Endothelial cell of umbilical vein (primary cell): Measurements from ENCODE around the gene POLR1C. TPM values are rescaled to one million over a fixed set of nuclear protein-coding genes. Genes with fewer than 3 reads are reported as not detected.

ENCODE experiments used
- BruUV-seq: library from RNA; stranded (reverse); fragments of 400-500 nt; replicated peaks from 2 replicates; lab custom pipeline; 2021; lab: Mats Ljungman, UMichigan
- CTCF ChIA-PET: fragments of 300-600, 350-600 bp; sonication (Branson Sonifier 250); formaldehyde crosslinking; loops from one replicate; lab custom pipeline; 2021; ENCODE audit warnings: antibody characterized with exemption, inconsistent platforms; lab: Charles Lee
- POLR2A ChIA-PET: fragments of 300-600, 350-600 bp; sonication (Branson Sonifier 250); formaldehyde crosslinking; loops from one replicate; lab custom pipeline; 2021; ENCODE audit warnings: antibody characterized with exemption, inconsistent platforms; lab: Charles Lee
- DNase-seq: peaks from one replicate; pipeline ENCODE4 v3.0.0-alpha.2; 2011; ENCODE audit warnings: low read depth, low spot score
- FAIRE-seq: peaks from 2 replicates; lab custom pipeline; 2011; peaks lifted over from hg19 to GRCh38; lab: Jason Lieb, UNC
- H2AFZ ChIP-seq: 2 replicates; pipeline ENCODE4 v1.6.0; 2012; ENCODE audit warnings: low read depth, low read length, control low read depth, inconsistent platforms
- H3K27ac ChIP-seq: 2 replicates; pipeline ENCODE4 v1.5.1; 2011; ENCODE audit warnings: low read depth, mild to moderate bottlenecking, control low read depth, low read length, moderate library complexity; ENCODE audit not compliant: insufficient read depth
- H3K27me3 ChIP-seq, 2 experiments: 2 replicates each; pipeline versions ENCODE4 v1.6.0 to v1.6.1; 2011; ENCODE audit warnings: low read length in 2 of 2, mixed read lengths in 1 of 2; ENCODE audit not compliant: control insufficient read depth in 2 of 2, insufficient read depth in 2 of 2
- H3K36me3 ChIP-seq, 2 experiments: 2 replicates in 1 of 2; 3 replicates in 1 of 2; pipeline ENCODE4 v1.5.1; 2011; ENCODE audit warnings: low read length in 2 of 2, mild to moderate bottlenecking in 1 of 2, moderate library complexity in 1 of 2; ENCODE audit not compliant: control insufficient read depth in 2 of 2, insufficient read depth in 2 of 2; ENCODE audit errors: extremely low read depth in 1 of 2
- H3K4me1 ChIP-seq: 3 replicates; pipeline ENCODE4 v1.5.1; 2011; ENCODE audit warnings: mild to moderate bottlenecking, low read length; ENCODE audit not compliant: control insufficient read depth, insufficient read depth; ENCODE audit errors: extremely low read depth
- H3K4me2 ChIP-seq: 2 replicates; pipeline ENCODE4 v1.6.1; 2011; ENCODE audit warnings: low read length, control low read depth, mixed read lengths; ENCODE audit not compliant: insufficient read depth
- H3K4me3 ChIP-seq, 3 experiments: fragments of 200-600 bp in 1 of 3; sonication (generic), shearing (Covaris generic) in 1 of 3; replicated peaks in 1 of 3; 2 replicates each; pipeline ENCODE4 v1.5.1; 2011 to 2016; ENCODE audit warnings: control low read depth in 3 of 3, low read length in 3 of 3, mild to moderate bottlenecking in 2 of 3, inconsistent platforms in 1 of 3, low read depth in 1 of 3, moderate library complexity in 1 of 3; ENCODE audit not compliant: insufficient read depth in 1 of 3
- H3K79me2 ChIP-seq: 2 replicates; pipeline ENCODE4 v1.6.0; 2012; ENCODE audit warnings: low read length, inconsistent platforms; ENCODE audit not compliant: control insufficient read depth, insufficient read depth
- H3K9ac ChIP-seq: replicated peaks from 2 replicates; pipeline ENCODE3; 2011; ENCODE audit warnings: low read length, control low read depth; ENCODE audit not compliant: insufficient read depth; ENCODE audit errors: extremely low read depth
- H3K9me1 ChIP-seq: replicated peaks from 3 replicates; pipeline ENCODE4 v1.6.0; 2011; ENCODE audit warnings: mild to moderate bottlenecking, low read length; ENCODE audit not compliant: control insufficient read depth, insufficient read depth; ENCODE audit errors: extremely low read depth
- H3K9me3 ChIP-seq: replicated peaks from 2 replicates; pipeline ENCODE4 v1.5.1; 2012; ENCODE audit warnings: low read length, inconsistent platforms; ENCODE audit not compliant: control insufficient read depth, insufficient read depth
- H4K20me1 ChIP-seq: replicated peaks from 2 replicates; pipeline ENCODE3; 2011; ENCODE audit warnings: mild to moderate bottlenecking, low read length; ENCODE audit not compliant: control insufficient read depth, insufficient read depth; ENCODE audit errors: extremely low read depth
- CTCF ChIP-seq, 2 donors: IDR thresholded peaks; 1 replicate in 1 of 2; 2 replicates in 1 of 2; pipeline ENCODE4 v1.5.1; 2011; ENCODE audit warnings: low read length in 2 of 2, mild to moderate bottlenecking in 2 of 2, moderate library complexity in 2 of 2, control low read depth in 1 of 2, inconsistent platforms in 1 of 2, low read depth in 1 of 2; ENCODE audit not compliant: insufficient read depth in 1 of 2; ENCODE audit errors: extremely low read depth in 1 of 2
- EZH2 ChIP-seq: IDR thresholded peaks from 2 replicates; pipeline ENCODE4 v1.6.1; 2012; ENCODE audit warnings: borderline replicate concordance, low read depth, mild to moderate bottlenecking, moderate library complexity, low read length, inconsistent platforms; ENCODE audit not compliant: severe bottlenecking
- FOS ChIP-seq: IDR thresholded peaks from 2 replicates; pipeline ENCODE4 v1.6.1; 2011; ENCODE audit warnings: mild to moderate bottlenecking, low read length, moderate library complexity, borderline replicate concordance; ENCODE audit not compliant: insufficient read depth
- GATA2 ChIP-seq: IDR thresholded peaks from 2 replicates; pipeline ENCODE4 v1.7.0; 2011; ENCODE audit warnings: low read depth, mild to moderate bottlenecking, moderate library complexity, mixed read lengths, low read length; ENCODE audit not compliant: insufficient read length, insufficient read depth
- JUN ChIP-seq: IDR thresholded peaks from 2 replicates; pipeline ENCODE4 v1.6.1; 2011; ENCODE audit warnings: borderline replicate concordance, low read depth; ENCODE audit not compliant: insufficient read length, insufficient read depth
- MAX ChIP-seq: IDR thresholded peaks from 2 replicates; pipeline ENCODE4 v1.6.1; 2011; ENCODE audit not compliant: insufficient read depth, insufficient read length
- MYC ChIP-seq: IDR thresholded peaks from one replicate; pipeline ENCODE4 v1.6.1; 2011; ENCODE audit warnings: mild to moderate bottlenecking, low read depth, low read length
- POLR2A ChIP-seq: IDR thresholded peaks from 2 replicates; pipeline ENCODE4 v1.6.1; 2012; ENCODE audit warnings: low read depth, mild to moderate bottlenecking, control low read depth, low read length
- POLR2AphosphoS5 ChIP-seq: IDR thresholded peaks from 2 replicates; pipeline ENCODE4 v1.6.1; 2012; ENCODE audit warnings: low read depth, mild to moderate bottlenecking, control low read depth, low read length, moderate library complexity; ENCODE audit not compliant: insufficient read depth
- dilution Hi-C: fragments of 300-500 bp; cut with MboI; formaldehyde crosslinking; loops from one replicate; pipeline ENCODE4 v1.15.0; 2019; ENCODE audit warnings: low sequenced_read_pairs; ENCODE audit not compliant: extremely low pct_ligation_motif_present
- intact Hi-C: fragments of 100-400 bp; cut with micrococcal nuclease; formaldehyde crosslinking; loops from one replicate; pipeline ENCODE4 v1.10.0; 2022
- polyA plus RNA-seq, 4 experiments: library from polyadenylated mRNA; depleted of rRNA in 3 of 4; stranded (reverse) in 3 of 4; unstranded in 1 of 4; fragments of >200 nt; gene quantifications; 2 replicates each; pipeline versions ENCODE4 v1.2.1 to v1.2.3, GENCODE V29; 2011 to 2012; ENCODE audit warnings: missing spikeins in 1 of 4
- total RNA-seq: library from RNA; stranded (reverse); gene quantifications from 2 replicates; pipeline ENCODE4 v1.2.3, GENCODE V29; 2021

POLR1C gene
- total and polyA plus RNA-seq, 2 donors (not counting 3 experiments of a cell fraction or from before 2014, with no cell fraction given): 39.8 to 46.0 TPM

- no peak for FAIRE-seq
- BruUV-seq: no TSS peak
Observed at GRCh38 chr6:43506171-43506570, 10.7 kb upstream of the POLR1C start.

More at GRCh38 chr6:43506171-43506570, 10.7 kb upstream of the POLR1C start:
- Histone ChIP-seq H3K4me1 (peaks cover 7% of the 10 kb centered on the region), H3K9ac (no peak overlapping the region), H3K36me3 (peaks cover 0 to 30% of the 10 kb centered on the region in 2 experiments), H3K27me3 (no peaks in the 10 kb centered on the region), H3K27ac (no peak overlapping the region), H3K4me3 (no peak overlapping the region), H3K4me2 (no peak overlapping the region), H3K9me3 (no peaks in the 10 kb centered on the region), H4K20me1 (no peaks in the 10 kb centered on the region), H3K9me1 (no peaks in the 10 kb centered on the region), H2AFZ (no peak overlapping the region), H3K79me2 (no peaks in the 10 kb centered on the region)
- ChIA-PET CTCF (interaction anchor here (0.7 to 19.0 kb wide), 22 partner anchors 11 to 357 kb away, joined by 3 to 289 read pairs (median 8); partner anchors contain the start of genes CRIP3, DLK2, DNPH1 and POLR1C), POLR2A (no interaction called here)
- intact Hi-C loops (loop anchor here (1.0 to 10.0 kb wide), 4 partner anchors 52 to 601 kb away; no protein-coding TSS in a partner anchor), dilution Hi-C loops (no loop called here)
- no peak for TF ChIP-seq POLR2AphosphoS5
- no peak for TF ChIP-seq FOS
- no peak for TF ChIP-seq MAX
- no peak for TF ChIP-seq JUN
- TF ChIP-seq EZH2: no peak
- TF ChIP-seq GATA2: no peak
- TF ChIP-seq MYC: no peak
- TF ChIP-seq CTCF (IDR thresholded peaks at IDR 0.05; ENCODE audit: extremely low read depth in 1 of 2, insufficient read depth in 1 of 2, low read depth in 1 of 2, low read length in 2 of 2): no peak
- no peak for TF ChIP-seq POLR2A
- no peak for DNase-seq
